HEK293 (cell line): ENCODE measurements around the gene ERBB4.

Experiments
- CTCF ChIA-PET: fragments of 350-600 bp; formaldehyde crosslinking; extraction: SDS; loops from one replicate; lab custom pipeline; 2021; ENCODE audit warnings: antibody characterized with exemption; lab: Yijun Ruan, JAX
- POLR2A ChIA-PET: fragments of 300-600 bp; formaldehyde crosslinking; extraction: SDS; loops from one replicate; lab custom pipeline; 2020; ENCODE audit warnings: antibody characterized with exemption, inconsistent platforms; lab: Yijun Ruan, JAX
- H3K27ac ChIP-seq: fragments of 200-500 bp; sonication (Bioruptor generic); 2 replicates; pipeline ENCODE4 v1.5.1; 2014; ENCODE audit warnings: low read depth, low read length, control low read depth, inconsistent platforms; ENCODE audit errors: extremely low read depth
- H3K36me3 ChIP-seq, 2 experiments: fragments of 200-500 bp in 1 of 2; sonication (Bioruptor generic) in 1 of 2; 1 replicate in 1 of 2; 2 replicates in 1 of 2; pipeline ENCODE4 v1.5.1; 2014 to 2017; ENCODE audit warnings: inconsistent platforms in 2 of 2, low read length in 2 of 2; ENCODE audit not compliant: control insufficient read depth in 2 of 2, insufficient read depth in 1 of 2
- H3K4me1 ChIP-seq: fragments of 200-500 bp; sonication (Bioruptor generic); 2 replicates; pipeline ENCODE4 v1.5.1; 2014; ENCODE audit warnings: mild to moderate bottlenecking, low read length, inconsistent platforms; ENCODE audit not compliant: control insufficient read depth, insufficient read depth
- H3K4me3 ChIP-seq: 2 replicates; pipeline ENCODE4 v1.5.1; 2011; ENCODE audit warnings: low read depth, mild to moderate bottlenecking, control low read depth, low read length, moderate library complexity
- H3K9me3 ChIP-seq: fragments of 200-500 bp; sonication (Bioruptor generic); 2 replicates; pipeline ENCODE4 v1.5.1; 2014; ENCODE audit warnings: low read depth, low read length, inconsistent platforms; ENCODE audit not compliant: control insufficient read depth, insufficient read depth
- BCL11B ChIP-seq: fragments of 450-650 bp; formaldehyde crosslinking; IDR thresholded peaks from 2 replicates; pipeline ENCODE4 v1.5.1; 2016; ENCODE audit warnings: low read depth, missing biosample characterization, missing genetic modification characterization
- EGR2 ChIP-seq: fragments of 450-650 bp; formaldehyde crosslinking; IDR thresholded peaks from 2 replicates; pipeline ENCODE4 v1.5.1; 2016; ENCODE audit warnings: low read depth, missing biosample characterization, missing genetic modification characterization
- PRDM10 ChIP-seq: fragments of 450-650 bp; formaldehyde crosslinking; IDR thresholded peaks from 2 replicates; pipeline ENCODE4 v1.5.1; 2016; ENCODE audit warnings: missing biosample characterization, missing genetic modification characterization
- ZBTB17 ChIP-seq: fragments of 450-650 bp; formaldehyde crosslinking; IDR thresholded peaks from 2 replicates; pipeline ENCODE4 v1.5.1; 2016; ENCODE audit warnings: missing biosample characterization, missing genetic modification characterization
- ZBTB21 ChIP-seq: fragments of 450-650 bp; formaldehyde crosslinking; IDR thresholded peaks from 2 replicates; pipeline ENCODE4 v1.5.1; 2017; ENCODE audit warnings: missing biosample characterization, missing genetic modification characterization
- ZBTB26 ChIP-seq: fragments of 450-650 bp; formaldehyde crosslinking; optimal IDR thresholded peaks from 2 replicates; pipeline ENCODE3; 2016; ENCODE audit warnings: missing biosample characterization, mild to moderate bottlenecking, missing genetic modification characterization
- ZBTB49 ChIP-seq: fragments of 450-650 bp; formaldehyde crosslinking; IDR thresholded peaks from 2 replicates; pipeline ENCODE4 v1.5.1; 2016; ENCODE audit warnings: missing biosample characterization, missing genetic modification characterization, low read depth
- ZNF112 ChIP-seq: fragments of 450-650 bp; formaldehyde crosslinking; IDR thresholded peaks from 2 replicates; pipeline ENCODE4 v1.5.0; 2017; ENCODE audit warnings: missing biosample characterization, missing genetic modification characterization
- ZNF16 ChIP-seq: fragments of 450-650 bp; formaldehyde crosslinking; IDR thresholded peaks from 2 replicates; pipeline ENCODE4 v1.5.1; 2016; ENCODE audit warnings: low read depth, missing biosample characterization, missing genetic modification characterization
- ZNF175 ChIP-seq: fragments of 450-650 bp; formaldehyde crosslinking; IDR thresholded peaks from 2 replicates; pipeline ENCODE4 v1.5.1; 2016; ENCODE audit warnings: missing biosample characterization, missing genetic modification characterization
- ZNF18 ChIP-seq: fragments of 450-650 bp; formaldehyde crosslinking; IDR thresholded peaks from 2 replicates; pipeline ENCODE4 v1.5.1; 2016; ENCODE audit warnings: missing biosample characterization, missing genetic modification characterization
- ZNF24 ChIP-seq: fragments of 450-650 bp; formaldehyde crosslinking; IDR thresholded peaks from 2 replicates; pipeline ENCODE4 v1.5.1; 2016; ENCODE audit warnings: missing biosample characterization, missing genetic modification characterization
- ZNF266 ChIP-seq: fragments of 450-650 bp; formaldehyde crosslinking; IDR thresholded peaks from 2 replicates; pipeline ENCODE4 v1.5.1; 2016; ENCODE audit warnings: missing biosample characterization, missing genetic modification characterization, low read depth
- ZNF366 ChIP-seq: fragments of 450-650 bp; formaldehyde crosslinking; conservative IDR thresholded peaks from 2 replicates; pipeline ENCODE4 v1.5.1; 2016; ENCODE audit warnings: missing biosample characterization, missing genetic modification characterization
- ZNF529 ChIP-seq: fragments of 450-650 bp; formaldehyde crosslinking; IDR thresholded peaks from 2 replicates; pipeline ENCODE4 v1.5.1; 2017; ENCODE audit warnings: missing genetic modification characterization, missing biosample characterization; ENCODE audit not compliant: insufficient replicate concordance
- ZNF549 ChIP-seq: fragments of 450-650 bp; IDR thresholded peaks from 2 replicates; pipeline ENCODE4 v1.5.1; 2018; ENCODE audit warnings: missing biosample characterization, missing genetic modification characterization, mild to moderate bottlenecking, inconsistent platforms, moderate library complexity
- ZNF561 ChIP-seq: fragments of 450-650 bp; IDR thresholded peaks from 2 replicates; pipeline ENCODE4 v1.5.1; 2018; ENCODE audit warnings: missing biosample characterization, missing genetic modification characterization, borderline replicate concordance
- ZNF776 ChIP-seq: fragments of 450-650 bp; formaldehyde crosslinking; IDR thresholded peaks from 2 replicates; pipeline ENCODE4 v1.5.0; 2017; ENCODE audit warnings: missing biosample characterization, missing genetic modification characterization, borderline replicate concordance
- ZNF843 ChIP-seq: fragments of 450-650 bp; formaldehyde crosslinking; IDR thresholded peaks from 2 replicates; pipeline ENCODE4 v1.5.1; 2016; ENCODE audit warnings: missing biosample characterization, missing genetic modification characterization

ERBB4 gene

GRCh38 chr2:211397764-211398163, 1140.8 kb downstream of the ERBB4 start:
- TF ChIP-seq EGR2 (tag by site-specific recombination) (no peak), ZBTB26 (no peak), PRDM10 (no peak), ZBTB21 (tag by site-specific recombination) (no peak), ZNF843 (no peak), ZNF366 (no peak), ZNF549 (tag by site-specific recombination) (no peak), ZNF24 (tag by site-specific recombination) (no peak), ZNF18 (tag by site-specific recombination) (no peak), ZNF16 (tag by site-specific recombination) (no peak), BCL11B (tag by site-specific recombination) (no peak), ZNF561 (tag by site-specific recombination) (no peak), ZNF112 (tag by site-specific recombination) (no peak), ZNF529 (no peak), ZBTB49 (tag by site-specific recombination) (no peak), ZNF776 (tag by site-specific recombination) (no peak), ZNF175 (tag by site-specific recombination) (no peak), ZNF266 (no peak)
- POLR2A ChIA-PET: no interaction called here

GRCh38 chr2:211396815-211397214, 1141.8 kb downstream of the ERBB4 start:
- TF ChIP-seq ZBTB17 (tag by site-specific recombination): no peak
- Histone ChIP-seq H3K9me3 (no peaks in the 10 kb centered on the region), H3K27ac (no peak overlapping the region), H3K36me3 (no peaks in the 10 kb centered on the region), H3K4me1 (no peaks in the 10 kb centered on the region), H3K4me3 (no peak overlapping the region)
- ChIA-PET POLR2A (no interaction called here), CTCF (no interaction called here)

More at GRCh38 chr2:211397764-211398163, 1140.8 kb downstream of the ERBB4 start:
- CTCF ChIA-PET: no interaction called here
- Histone ChIP-seq H3K9me3 (no peaks in the 10 kb centered on the region), H3K27ac (no peak overlapping the region), H3K4me3 (no peak overlapping the region), H3K36me3 (no peaks in the 10 kb centered on the region), H3K4me1 (no peaks in the 10 kb centered on the region)
